HG02943 (cell line): Measurements from ENCODE around the gene MIDN.

Source experiments
- ATAC-seq: cut with Tn5 transposase; IDR thresholded peaks from one replicate; pipeline ENCODE4 v1.9.1; 2021; ENCODE audit warnings: mild to moderate bottlenecking, low read depth, moderate library complexity; ENCODE audit not compliant: unreplicated experiment

MIDN gene

GRCh38 chr19:1220477-1220930 lies 27.9 kb upstream of the MIDN start:
- ATAC-seq: no peak

- ATAC-seq: no peak
These were observed 27.1 kb upstream of the MIDN start for GRCh38 chr19:1220976-1221903.

- no peak for ATAC-seq
These were observed 26.5 kb upstream of the MIDN start for GRCh38 chr19:1221904-1222255.

- no peak for ATAC-seq
These were observed 26.0 kb upstream of the MIDN start for GRCh38 chr19:1222394-1222793.

GRCh38 chr19:1223018-1223855 lies 25.1 kb upstream of the MIDN start:
- no peak for ATAC-seq

GRCh38 chr19:1224047-1224825 lies 24.1 kb upstream of the MIDN start:
- no peak for ATAC-seq

GRCh38 chr19:1224847-1225246 lies 23.5 kb upstream of the MIDN start:
- no peak for ATAC-seq

- no peak for ATAC-seq
These were observed 22.8 kb upstream of the MIDN start for GRCh38 chr19:1225440-1226226.

GRCh38 chr19:1226227-1226518 lies 22.2 kb upstream of the MIDN start:
- no peak for ATAC-seq

GRCh38 chr19:1226522-1227303 lies 21.7 kb upstream of the MIDN start:
- ATAC-seq: no peak

- ATAC-seq: no peak
These were observed 20.9 kb upstream of the MIDN start for GRCh38 chr19:1227304-1228054.

GRCh38 chr19:1228161-1228957 lies 20.0 kb upstream of the MIDN start:
- ATAC-seq: no peak

GRCh38 chr19:1229056-1229923 lies 19.1 kb upstream of the MIDN start:
- no peak for ATAC-seq

- ATAC-seq: no peak
These were observed 18.2 kb upstream of the MIDN start for GRCh38 chr19:1229924-1230782.

- no peak for ATAC-seq
These were observed 17.4 kb upstream of the MIDN start for GRCh38 chr19:1230783-1231489.
